Endothelial cell of umbilical vein (primary cell): ENCODE data around the gene CCDC191. TPM values are rescaled to one million over a fixed set of nuclear protein-coding genes. Genes with fewer than 3 reads are reported as not detected.

ENCODE experiments used
- BruUV-seq: library from RNA; stranded (reverse); fragments of 400-500 nt; replicated peaks from 2 replicates; lab custom pipeline; 2021; lab: Mats Ljungman, UMichigan
- CTCF ChIA-PET: fragments of 300-600, 350-600 bp; sonication (Branson Sonifier 250); formaldehyde crosslinking; loops from one replicate; lab custom pipeline; 2021; ENCODE audit warnings: antibody characterized with exemption, inconsistent platforms; lab: Charles Lee
- POLR2A ChIA-PET: fragments of 300-600, 350-600 bp; sonication (Branson Sonifier 250); formaldehyde crosslinking; loops from one replicate; lab custom pipeline; 2021; ENCODE audit warnings: antibody characterized with exemption, inconsistent platforms; lab: Charles Lee
- DNase-seq: peaks from one replicate; pipeline ENCODE4 v3.0.0-alpha.2; 2011; ENCODE audit warnings: low read depth, low spot score
- FAIRE-seq: peaks from 2 replicates; lab custom pipeline; 2011; peaks lifted over from hg19 to GRCh38; lab: Jason Lieb, UNC
- H2AFZ ChIP-seq: 2 replicates; pipeline ENCODE4 v1.6.0; 2012; ENCODE audit warnings: low read depth, low read length, control low read depth, inconsistent platforms
- H3K27ac ChIP-seq: 2 replicates; pipeline ENCODE4 v1.5.1; 2011; ENCODE audit warnings: low read depth, mild to moderate bottlenecking, control low read depth, low read length, moderate library complexity; ENCODE audit not compliant: insufficient read depth
- H3K27me3 ChIP-seq, 2 experiments: 2 replicates each; pipeline versions ENCODE4 v1.6.0 to v1.6.1; 2011; ENCODE audit warnings: low read length in 2 of 2, mixed read lengths in 1 of 2; ENCODE audit not compliant: control insufficient read depth in 2 of 2, insufficient read depth in 2 of 2
- H3K36me3 ChIP-seq, 2 experiments: 2 replicates in 1 of 2; 3 replicates in 1 of 2; pipeline ENCODE4 v1.5.1; 2011; ENCODE audit warnings: low read length in 2 of 2, mild to moderate bottlenecking in 1 of 2, moderate library complexity in 1 of 2; ENCODE audit not compliant: control insufficient read depth in 2 of 2, insufficient read depth in 2 of 2; ENCODE audit errors: extremely low read depth in 1 of 2
- H3K4me1 ChIP-seq: 3 replicates; pipeline ENCODE4 v1.5.1; 2011; ENCODE audit warnings: mild to moderate bottlenecking, low read length; ENCODE audit not compliant: control insufficient read depth, insufficient read depth; ENCODE audit errors: extremely low read depth
- H3K4me2 ChIP-seq: 2 replicates; pipeline ENCODE4 v1.6.1; 2011; ENCODE audit warnings: low read length, control low read depth, mixed read lengths; ENCODE audit not compliant: insufficient read depth
- H3K4me3 ChIP-seq, 3 experiments: fragments of 200-600 bp in 1 of 3; sonication (generic), shearing (Covaris generic) in 1 of 3; replicated peaks in 1 of 3; 2 replicates each; pipeline ENCODE4 v1.5.1; 2011 to 2016; ENCODE audit warnings: control low read depth in 3 of 3, low read length in 3 of 3, mild to moderate bottlenecking in 2 of 3, inconsistent platforms in 1 of 3, low read depth in 1 of 3, moderate library complexity in 1 of 3; ENCODE audit not compliant: insufficient read depth in 1 of 3
- H3K79me2 ChIP-seq: 2 replicates; pipeline ENCODE4 v1.6.0; 2012; ENCODE audit warnings: low read length, inconsistent platforms; ENCODE audit not compliant: control insufficient read depth, insufficient read depth
- H3K9ac ChIP-seq: replicated peaks from 2 replicates; pipeline ENCODE3; 2011; ENCODE audit warnings: low read length, control low read depth; ENCODE audit not compliant: insufficient read depth; ENCODE audit errors: extremely low read depth
- H3K9me1 ChIP-seq: replicated peaks from 3 replicates; pipeline ENCODE4 v1.6.0; 2011; ENCODE audit warnings: mild to moderate bottlenecking, low read length; ENCODE audit not compliant: control insufficient read depth, insufficient read depth; ENCODE audit errors: extremely low read depth
- H3K9me3 ChIP-seq: replicated peaks from 2 replicates; pipeline ENCODE4 v1.5.1; 2012; ENCODE audit warnings: low read length, inconsistent platforms; ENCODE audit not compliant: control insufficient read depth, insufficient read depth
- H4K20me1 ChIP-seq: replicated peaks from 2 replicates; pipeline ENCODE3; 2011; ENCODE audit warnings: mild to moderate bottlenecking, low read length; ENCODE audit not compliant: control insufficient read depth, insufficient read depth; ENCODE audit errors: extremely low read depth
- CTCF ChIP-seq, 2 donors: IDR thresholded peaks; 1 replicate in 1 of 2; 2 replicates in 1 of 2; pipeline ENCODE4 v1.5.1; 2011; ENCODE audit warnings: low read length in 2 of 2, mild to moderate bottlenecking in 2 of 2, moderate library complexity in 2 of 2, control low read depth in 1 of 2, inconsistent platforms in 1 of 2, low read depth in 1 of 2; ENCODE audit not compliant: insufficient read depth in 1 of 2; ENCODE audit errors: extremely low read depth in 1 of 2
- EZH2 ChIP-seq: IDR thresholded peaks from 2 replicates; pipeline ENCODE4 v1.6.1; 2012; ENCODE audit warnings: borderline replicate concordance, low read depth, mild to moderate bottlenecking, moderate library complexity, low read length, inconsistent platforms; ENCODE audit not compliant: severe bottlenecking
- FOS ChIP-seq: IDR thresholded peaks from 2 replicates; pipeline ENCODE4 v1.6.1; 2011; ENCODE audit warnings: mild to moderate bottlenecking, low read length, moderate library complexity, borderline replicate concordance; ENCODE audit not compliant: insufficient read depth
- GATA2 ChIP-seq: IDR thresholded peaks from 2 replicates; pipeline ENCODE4 v1.7.0; 2011; ENCODE audit warnings: low read depth, mild to moderate bottlenecking, moderate library complexity, mixed read lengths, low read length; ENCODE audit not compliant: insufficient read length, insufficient read depth
- JUN ChIP-seq: IDR thresholded peaks from 2 replicates; pipeline ENCODE4 v1.6.1; 2011; ENCODE audit warnings: borderline replicate concordance, low read depth; ENCODE audit not compliant: insufficient read length, insufficient read depth
- MAX ChIP-seq: IDR thresholded peaks from 2 replicates; pipeline ENCODE4 v1.6.1; 2011; ENCODE audit not compliant: insufficient read depth, insufficient read length
- MYC ChIP-seq: IDR thresholded peaks from one replicate; pipeline ENCODE4 v1.6.1; 2011; ENCODE audit warnings: mild to moderate bottlenecking, low read depth, low read length
- POLR2A ChIP-seq: IDR thresholded peaks from 2 replicates; pipeline ENCODE4 v1.6.1; 2012; ENCODE audit warnings: low read depth, mild to moderate bottlenecking, control low read depth, low read length
- POLR2AphosphoS5 ChIP-seq: IDR thresholded peaks from 2 replicates; pipeline ENCODE4 v1.6.1; 2012; ENCODE audit warnings: low read depth, mild to moderate bottlenecking, control low read depth, low read length, moderate library complexity; ENCODE audit not compliant: insufficient read depth
- dilution Hi-C: fragments of 300-500 bp; cut with MboI; formaldehyde crosslinking; loops from one replicate; pipeline ENCODE4 v1.15.0; 2019; ENCODE audit warnings: low sequenced_read_pairs; ENCODE audit not compliant: extremely low pct_ligation_motif_present
- intact Hi-C: fragments of 100-400 bp; cut with micrococcal nuclease; formaldehyde crosslinking; loops from one replicate; pipeline ENCODE4 v1.10.0; 2022
- polyA plus RNA-seq, 4 experiments: library from polyadenylated mRNA; depleted of rRNA in 3 of 4; stranded (reverse) in 3 of 4; unstranded in 1 of 4; fragments of >200 nt; gene quantifications; 2 replicates each; pipeline versions ENCODE4 v1.2.1 to v1.2.3, GENCODE V29; 2011 to 2012; ENCODE audit warnings: missing spikeins in 1 of 4
- total RNA-seq: library from RNA; stranded (reverse); gene quantifications from 2 replicates; pipeline ENCODE4 v1.2.3, GENCODE V29; 2021

The CCDC191 gene
- total and polyA plus RNA-seq, 2 donors (not counting 3 experiments of a cell fraction or from before 2014, with no cell fraction given) = 1.7 to 4.9 TPM

DNA sequence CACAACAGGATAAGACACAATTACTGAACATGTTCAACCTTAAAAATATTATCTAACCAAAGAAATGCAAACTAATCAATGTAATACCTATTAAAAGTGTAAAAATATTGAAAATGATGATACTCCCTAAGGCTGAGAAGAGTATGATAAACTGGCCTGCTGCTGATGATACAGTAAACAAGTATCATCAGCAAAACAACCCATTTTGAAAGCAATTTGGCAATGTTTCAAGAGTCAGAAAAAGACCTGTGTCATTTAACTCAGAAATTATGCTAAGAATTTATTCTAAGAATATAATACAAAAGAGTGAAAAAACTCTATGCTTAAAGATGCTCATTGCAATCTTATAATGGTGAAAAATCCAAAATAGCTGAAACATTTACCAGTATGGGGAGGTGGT is 22.1 kb downstream of the CCDC191 start:
- ChIA-PET POLR2A (no interaction called here), CTCF (no interaction called here)
- intact Hi-C loops = no loop called here
- Histone ChIP-seq H3K9me1 (no peaks in the 10 kb centered on the region), H3K9me3 (no peaks in the 10 kb centered on the region), H3K27ac (no peak overlapping the region), H2AFZ (no peak overlapping the region), H3K36me3 (no peaks in the 10 kb centered on the region), H4K20me1 (no peaks in the 10 kb centered on the region), H3K4me3 (no peak overlapping the region), H3K4me1 (peaks cover 3% of the 10 kb centered on the region), H3K4me2 (no peak overlapping the region), H3K79me2 (no peaks in the 10 kb centered on the region), H3K9ac (no peak overlapping the region), H3K27me3 (no peaks in the 10 kb centered on the region)
- DNase-seq (no peak), FAIRE-seq (no peak)
- dilution Hi-C loops = no loop called here
- no TSS peak for BruUV-seq
- TF ChIP-seq EZH2 (no peak), GATA2 (no peak), POLR2AphosphoS5 (no peak), FOS (no peak), JUN (no peak), POLR2A (no peak), MAX (no peak), CTCF (IDR thresholded peaks at IDR 0.05; ENCODE audit: extremely low read depth in 1 of 2, insufficient read depth in 1 of 2, low read depth in 1 of 2, low read length in 2 of 2) (no peak), MYC (no peak)
